Ishikawa (cell line): Measurements from ENCODE around the gene ERC1.

ENCODE experiments used
- CEBPB ChIP-seq: IDR thresholded peaks from 2 replicates; pipeline ENCODE4 v1.6.1; 2012
- EP300 ChIP-seq: IDR thresholded peaks from 2 replicates; pipeline ENCODE4 v1.6.1; 2012; ENCODE audit warnings: borderline replicate concordance
- FOXM1 ChIP-seq: IDR thresholded peaks from 2 replicates; pipeline ENCODE4 v1.6.1; 2012; ENCODE audit warnings: low read depth, borderline replicate concordance
- RAD21 ChIP-seq: IDR thresholded peaks from 2 replicates; pipeline ENCODE4 v1.6.1; 2012; ENCODE audit warnings: low read depth
- TAF1 ChIP-seq: IDR thresholded peaks from 2 replicates; pipeline ENCODE4 v1.6.1; 2012; ENCODE audit warnings: low read depth, mild to moderate bottlenecking
- TCF12 ChIP-seq: IDR thresholded peaks from 2 replicates; pipeline ENCODE4 v1.6.1; 2012; ENCODE audit warnings: low read depth
- YY1 ChIP-seq: IDR thresholded peaks from 2 replicates; pipeline ENCODE4 v1.6.1; 2012; ENCODE audit warnings: low read depth
- TF ChIP-seq, protein P1 (sequence below): IDR thresholded peaks from 2 replicates; pipeline ENCODE4 v1.6.1; 2012; ENCODE audit warnings: low read depth, mild to moderate bottlenecking

DNA sequence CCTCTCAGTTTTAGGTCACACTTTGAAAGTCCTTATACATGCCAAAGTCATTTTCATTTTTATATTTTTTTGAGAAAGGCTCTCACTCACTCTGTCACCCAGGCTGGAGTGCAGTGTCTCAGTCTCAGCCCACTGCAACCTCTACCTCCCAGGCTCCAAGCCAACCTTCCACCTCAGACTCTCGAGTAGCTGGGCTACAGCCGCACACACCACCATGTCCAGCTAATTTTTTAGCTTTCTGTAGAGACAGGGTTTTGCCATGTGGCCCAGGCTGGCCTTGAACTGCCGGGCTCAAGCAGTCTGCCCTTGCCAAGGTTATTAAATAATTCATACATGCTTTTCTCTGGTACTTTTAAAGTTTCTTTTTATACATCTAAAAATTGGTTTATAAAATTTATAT, 166.0 kb downstream of the ERC1 start:
- TF ChIP-seq, protein P1, sequence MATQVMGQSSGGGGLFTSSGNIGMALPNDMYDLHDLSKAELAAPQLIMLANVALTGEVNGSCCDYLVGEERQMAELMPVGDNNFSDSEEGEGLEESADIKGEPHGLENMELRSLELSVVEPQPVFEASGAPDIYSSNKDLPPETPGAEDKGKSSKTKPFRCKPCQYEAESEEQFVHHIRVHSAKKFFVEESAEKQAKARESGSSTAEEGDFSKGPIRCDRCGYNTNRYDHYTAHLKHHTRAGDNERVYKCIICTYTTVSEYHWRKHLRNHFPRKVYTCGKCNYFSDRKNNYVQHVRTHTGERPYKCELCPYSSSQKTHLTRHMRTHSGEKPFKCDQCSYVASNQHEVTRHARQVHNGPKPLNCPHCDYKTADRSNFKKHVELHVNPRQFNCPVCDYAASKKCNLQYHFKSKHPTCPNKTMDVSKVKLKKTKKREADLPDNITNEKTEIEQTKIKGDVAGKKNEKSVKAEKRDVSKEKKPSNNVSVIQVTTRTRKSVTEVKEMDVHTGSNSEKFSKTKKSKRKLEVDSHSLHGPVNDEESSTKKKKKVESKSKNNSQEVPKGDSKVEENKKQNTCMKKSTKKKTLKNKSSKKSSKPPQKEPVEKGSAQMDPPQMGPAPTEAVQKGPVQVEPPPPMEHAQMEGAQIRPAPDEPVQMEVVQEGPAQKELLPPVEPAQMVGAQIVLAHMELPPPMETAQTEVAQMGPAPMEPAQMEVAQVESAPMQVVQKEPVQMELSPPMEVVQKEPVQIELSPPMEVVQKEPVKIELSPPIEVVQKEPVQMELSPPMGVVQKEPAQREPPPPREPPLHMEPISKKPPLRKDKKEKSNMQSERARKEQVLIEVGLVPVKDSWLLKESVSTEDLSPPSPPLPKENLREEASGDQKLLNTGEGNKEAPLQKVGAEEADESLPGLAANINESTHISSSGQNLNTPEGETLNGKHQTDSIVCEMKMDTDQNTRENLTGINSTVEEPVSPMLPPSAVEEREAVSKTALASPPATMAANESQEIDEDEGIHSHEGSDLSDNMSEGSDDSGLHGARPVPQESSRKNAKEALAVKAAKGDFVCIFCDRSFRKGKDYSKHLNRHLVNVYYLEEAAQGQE = no peak
- TF ChIP-seq TAF1 (no peak), FOXM1 (no peak), EP300 (no peak), RAD21 (no peak), TCF12 (no peak), YY1 (no peak), CEBPB (no peak)
